Fibroblast of the aortic adventitia (primary cell): ENCODE data around the gene RNF169. TPM values are rescaled to one million over a fixed set of nuclear protein-coding genes. Genes with fewer than 3 reads are reported as not detected.
A peak's percentile ranks its signal among the peaks of the same experiment; 100 is the strongest.

Experiments
- DNase-seq: peaks from one replicate; pipeline ENCODE4 v3.0.0-alpha.2; 2010; ENCODE audit warnings: low read depth
- H3K4me3 ChIP-seq: 2 replicates; pipeline ENCODE4 v1.5.1; 2011; ENCODE audit warnings: low read depth, mild to moderate bottlenecking, control low read depth, low read length, moderate library complexity
- total RNA-seq: library from RNA; depleted of rRNA; stranded (reverse); fragments of >200 nt; gene quantifications from 2 replicates; pipeline ENCODE4 v1.2.3, GENCODE V29; 2012; ENCODE audit warnings: low replicate concordance
- TF ChIP-seq, protein P1 (sequence below): IDR thresholded peaks from 2 replicates; pipeline ENCODE4 v1.5.1; 2011; ENCODE audit warnings: mild to moderate bottlenecking, low read length, control low read depth, inconsistent platforms; ENCODE audit not compliant: insufficient read depth

Gene RNF169
- total RNA-seq, 1 donor: 28.5 TPM

GRCh38 chr11:74717221-74717969 is 31.3 kb upstream of the RNF169 start:
- DNase-seq: peak; percentile 51
- TF ChIP-seq, protein P1, sequence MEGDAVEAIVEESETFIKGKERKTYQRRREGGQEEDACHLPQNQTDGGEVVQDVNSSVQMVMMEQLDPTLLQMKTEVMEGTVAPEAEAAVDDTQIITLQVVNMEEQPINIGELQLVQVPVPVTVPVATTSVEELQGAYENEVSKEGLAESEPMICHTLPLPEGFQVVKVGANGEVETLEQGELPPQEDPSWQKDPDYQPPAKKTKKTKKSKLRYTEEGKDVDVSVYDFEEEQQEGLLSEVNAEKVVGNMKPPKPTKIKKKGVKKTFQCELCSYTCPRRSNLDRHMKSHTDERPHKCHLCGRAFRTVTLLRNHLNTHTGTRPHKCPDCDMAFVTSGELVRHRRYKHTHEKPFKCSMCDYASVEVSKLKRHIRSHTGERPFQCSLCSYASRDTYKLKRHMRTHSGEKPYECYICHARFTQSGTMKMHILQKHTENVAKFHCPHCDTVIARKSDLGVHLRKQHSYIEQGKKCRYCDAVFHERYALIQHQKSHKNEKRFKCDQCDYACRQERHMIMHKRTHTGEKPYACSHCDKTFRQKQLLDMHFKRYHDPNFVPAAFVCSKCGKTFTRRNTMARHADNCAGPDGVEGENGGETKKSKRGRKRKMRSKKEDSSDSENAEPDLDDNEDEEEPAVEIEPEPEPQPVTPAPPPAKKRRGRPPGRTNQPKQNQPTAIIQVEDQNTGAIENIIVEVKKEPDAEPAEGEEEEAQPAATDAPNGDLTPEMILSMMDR: no peak
- H3K4me3 ChIP-seq: no peak overlapping the region

DNA sequence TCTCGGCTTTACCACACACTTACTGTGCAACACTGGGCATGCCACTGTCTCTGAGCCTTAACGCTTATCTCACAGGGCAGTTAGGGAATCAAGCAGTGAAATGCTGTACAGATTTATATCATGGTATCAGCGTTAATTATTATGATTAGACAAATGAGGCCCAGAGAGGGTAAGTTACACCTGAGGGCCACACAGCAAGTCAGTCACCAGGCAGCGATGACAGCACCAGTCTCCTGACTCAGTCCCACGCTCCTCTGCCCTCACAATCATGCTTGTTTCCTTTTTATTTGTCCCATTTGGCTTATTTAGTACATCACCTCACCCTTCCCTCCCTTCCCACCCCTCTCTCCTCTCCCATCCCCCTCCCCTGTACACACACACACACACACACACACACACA is 29.6 kb upstream of the RNF169 start:
- no peak for DNase-seq
- no peak overlapping the region for H3K4me3 ChIP-seq
- TF ChIP-seq, protein P1: no peak

- TF ChIP-seq, protein P1: no peak
- H3K4me3 ChIP-seq: no peak overlapping the region
- peak; percentile 85 for DNase-seq
Observed at GRCh38 chr11:74720596-74721478, 27.8 kb upstream of the RNF169 start.

GRCh38 chr11:74721479-74721835 is 27.2 kb upstream of the RNF169 start:
- TF ChIP-seq, protein P1: no peak
- DNase-seq: no peak
- no peak overlapping the region for H3K4me3 ChIP-seq

- DNase-seq: no peak
- TF ChIP-seq, protein P1: no peak
- H3K4me3 ChIP-seq: no peak overlapping the region
Observed at GRCh38 chr11:74723511-74723910, 25.1 kb upstream of the RNF169 start.

GRCh38 chr11:74725701-74726100 is 22.9 kb upstream of the RNF169 start:
- TF ChIP-seq, protein P1: no peak
- DNase-seq: no peak
- no peak overlapping the region for H3K4me3 ChIP-seq
